Erythroblast (primary cell): ENCODE measurements around the gene ORAI1.
"Not testable (repeated sequence)": the region's sequence is repeated elsewhere in the genome, so short reads cannot be mapped to it uniquely, and the experiment has no call there.

Source experiments
- GATA1 ChIP-seq: IDR thresholded peaks from 2 replicates; pipeline ENCODE4 v1.6.1; 2011; ENCODE audit warnings: low read depth, mild to moderate bottlenecking, control low read depth, low read length, moderate library complexity
- POLR2A ChIP-seq: IDR thresholded peaks from 2 replicates; pipeline ENCODE4 v1.6.1; 2011; ENCODE audit warnings: mild to moderate bottlenecking, low read length

DNA sequence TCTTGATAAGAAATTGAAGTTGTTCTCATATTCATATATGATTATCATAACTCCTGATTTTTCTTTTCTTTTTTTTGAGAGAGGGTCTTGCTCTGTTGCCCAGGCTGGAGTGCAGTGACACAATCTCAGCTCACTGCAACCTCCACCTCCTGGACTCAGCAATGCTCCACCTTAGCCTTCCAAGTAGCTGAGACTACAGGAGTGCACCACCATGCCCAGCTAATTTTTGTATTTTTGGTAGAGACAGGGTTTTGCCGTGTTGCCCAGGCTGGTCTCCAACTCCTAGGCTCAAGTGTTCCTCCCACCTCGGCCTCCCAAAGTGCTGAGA, 43.0 kb upstream of the ORAI1 start:
- not testable (repeated sequence) for TF ChIP-seq POLR2A, GATA1
